Fibroblast of pulmonary artery (primary cell): ENCODE measurements around the gene MTMR2.

Experiments
- DNase-seq: peaks from one replicate; pipeline ENCODE4 v3.0.0-alpha.2; 2010; ENCODE audit warnings: low read depth
- H3K4me3 ChIP-seq: replicated peaks from 2 replicates; pipeline ENCODE4 v1.5.1; 2011; ENCODE audit warnings: low read depth, mild to moderate bottlenecking, control low read depth, low read length, moderate library complexity
- TF ChIP-seq, protein P1 (sequence below): IDR thresholded peaks from 2 replicates; pipeline ENCODE4 v1.5.1; 2011; ENCODE audit warnings: mild to moderate bottlenecking, control low read depth, low read length, inconsistent platforms; ENCODE audit errors: missing control alignments

The MTMR2 gene

GRCh38 chr11:95944623-95945022, 20.7 kb upstream of the MTMR2 start:
- TF ChIP-seq, protein P1, sequence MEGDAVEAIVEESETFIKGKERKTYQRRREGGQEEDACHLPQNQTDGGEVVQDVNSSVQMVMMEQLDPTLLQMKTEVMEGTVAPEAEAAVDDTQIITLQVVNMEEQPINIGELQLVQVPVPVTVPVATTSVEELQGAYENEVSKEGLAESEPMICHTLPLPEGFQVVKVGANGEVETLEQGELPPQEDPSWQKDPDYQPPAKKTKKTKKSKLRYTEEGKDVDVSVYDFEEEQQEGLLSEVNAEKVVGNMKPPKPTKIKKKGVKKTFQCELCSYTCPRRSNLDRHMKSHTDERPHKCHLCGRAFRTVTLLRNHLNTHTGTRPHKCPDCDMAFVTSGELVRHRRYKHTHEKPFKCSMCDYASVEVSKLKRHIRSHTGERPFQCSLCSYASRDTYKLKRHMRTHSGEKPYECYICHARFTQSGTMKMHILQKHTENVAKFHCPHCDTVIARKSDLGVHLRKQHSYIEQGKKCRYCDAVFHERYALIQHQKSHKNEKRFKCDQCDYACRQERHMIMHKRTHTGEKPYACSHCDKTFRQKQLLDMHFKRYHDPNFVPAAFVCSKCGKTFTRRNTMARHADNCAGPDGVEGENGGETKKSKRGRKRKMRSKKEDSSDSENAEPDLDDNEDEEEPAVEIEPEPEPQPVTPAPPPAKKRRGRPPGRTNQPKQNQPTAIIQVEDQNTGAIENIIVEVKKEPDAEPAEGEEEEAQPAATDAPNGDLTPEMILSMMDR, result no peak
- no peak for DNase-seq

DNA sequence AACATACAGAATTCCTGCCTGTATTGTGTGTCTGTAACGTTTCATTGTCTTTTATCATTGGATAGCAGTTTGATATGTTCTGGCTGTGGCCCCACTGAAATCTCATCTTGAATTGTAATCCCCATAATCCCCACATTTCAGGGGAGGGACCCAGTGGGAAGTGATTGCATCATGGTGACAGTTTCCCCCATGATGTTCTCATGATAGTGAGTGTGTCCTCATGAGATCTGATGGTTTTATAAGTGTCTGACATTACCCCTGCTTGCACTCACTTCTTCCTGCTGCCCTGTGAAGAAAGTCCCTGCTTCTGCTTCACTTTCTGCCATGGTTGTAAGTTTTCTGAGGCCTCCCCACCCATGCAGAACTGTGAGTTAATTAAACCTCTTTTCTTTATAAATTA, 19.6 kb upstream of the MTMR2 start:
- H3K4me3 ChIP-seq, result no peak overlapping the region
- DNase-seq, result no peak
- TF ChIP-seq, protein P1, result no peak

More at GRCh38 chr11:95944623-95945022, 20.7 kb upstream of the MTMR2 start:
- H3K4me3 ChIP-seq, result no peak overlapping the region

DNA sequence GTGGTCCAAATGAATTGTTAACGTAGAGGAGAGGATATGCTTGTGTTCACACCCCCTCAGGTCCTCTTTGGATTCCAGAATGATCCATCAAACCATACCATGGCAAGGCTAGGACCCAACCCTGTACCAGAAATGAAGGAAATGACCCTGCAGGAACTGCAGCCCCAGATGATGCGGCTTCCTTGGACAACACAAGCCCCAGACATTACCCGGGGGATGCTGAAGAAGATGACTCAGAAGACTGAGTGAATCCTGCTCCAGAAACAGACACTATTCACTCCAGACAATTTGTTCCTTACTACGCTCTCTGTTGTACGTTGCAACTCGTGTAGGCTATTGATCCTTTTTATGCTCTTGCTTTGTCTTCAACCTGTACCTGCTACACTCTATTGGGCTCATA, 15.2 kb upstream of the MTMR2 start:
- no peak overlapping the region for H3K4me3 ChIP-seq
- TF ChIP-seq, protein P1, result no peak
- DNase-seq, result no peak

GRCh38 chr11:95937358-95937757, 13.5 kb upstream of the MTMR2 start:
- no peak overlapping the region for H3K4me3 ChIP-seq
- TF ChIP-seq, protein P1, result no peak
- DNase-seq, result no peak

GRCh38 chr11:95933594-95933993, 9.7 kb upstream of the MTMR2 start:
- DNase-seq, result no peak
- TF ChIP-seq, protein P1, result no peak

DNA sequence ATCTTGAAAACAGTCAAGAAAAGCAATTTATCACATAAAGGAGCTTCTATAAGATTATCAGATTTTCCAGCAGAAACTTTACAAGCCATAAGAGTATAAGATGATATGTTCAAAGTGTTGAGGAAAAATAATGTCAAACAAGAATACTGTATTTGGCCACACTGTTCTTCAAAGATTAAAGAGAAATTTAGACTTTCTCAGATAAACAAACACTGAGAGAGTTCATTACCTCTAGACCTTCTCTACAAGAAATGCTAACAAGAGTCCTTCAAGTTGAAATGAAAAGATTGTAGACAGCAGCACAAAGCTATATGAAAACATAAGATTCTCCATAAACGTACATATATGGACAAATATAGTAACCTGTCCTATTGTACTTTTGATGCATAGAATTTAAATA, 8.0 kb upstream of the MTMR2 start:
- no peak overlapping the region for H3K4me3 ChIP-seq
- DNase-seq, result no peak
- TF ChIP-seq, protein P1, result no peak

More at GRCh38 chr11:95933594-95933993, 9.7 kb upstream of the MTMR2 start:
- no peak overlapping the region for H3K4me3 ChIP-seq

DNA sequence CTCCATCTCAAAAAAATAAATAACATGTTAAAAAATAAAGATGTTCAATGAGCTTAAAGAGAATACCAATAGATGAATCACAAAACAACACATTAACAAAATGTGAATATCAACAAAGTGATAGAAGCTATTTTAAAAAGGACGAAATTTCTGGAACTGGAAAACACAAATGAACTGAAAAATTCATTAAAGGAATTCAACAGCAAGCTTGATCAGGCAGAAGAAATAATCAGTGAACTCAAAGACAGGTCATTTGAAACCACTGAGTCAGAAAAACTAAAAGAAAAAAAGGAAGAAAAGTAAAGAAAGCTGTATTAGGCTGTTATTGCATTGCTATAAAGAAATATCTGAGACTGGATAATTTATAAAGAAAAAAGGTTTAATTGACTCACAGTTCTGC, 7.0 kb upstream of the MTMR2 start:
- H3K4me3 ChIP-seq, result no peak overlapping the region
- TF ChIP-seq, protein P1, result no peak
- no peak for DNase-seq
